Fibroblast of peridontal ligament (primary cell): Measurements from ENCODE around the gene TRPM3.

Experiments used
- DNase-seq: peaks from one replicate; pipeline ENCODE4 v3.0.0-alpha.2; 2010; ENCODE audit errors: extremely low read depth

The TRPM3 gene

GRCh38 chr9:70485273-70485858 lies 636.1 kb downstream of the TRPM3 start:
- no peak for DNase-seq

- DNase-seq, result peak; percentile 89
Observed at GRCh38 chr9:70484232-70485130, 636.9 kb downstream of the TRPM3 start.

DNA sequence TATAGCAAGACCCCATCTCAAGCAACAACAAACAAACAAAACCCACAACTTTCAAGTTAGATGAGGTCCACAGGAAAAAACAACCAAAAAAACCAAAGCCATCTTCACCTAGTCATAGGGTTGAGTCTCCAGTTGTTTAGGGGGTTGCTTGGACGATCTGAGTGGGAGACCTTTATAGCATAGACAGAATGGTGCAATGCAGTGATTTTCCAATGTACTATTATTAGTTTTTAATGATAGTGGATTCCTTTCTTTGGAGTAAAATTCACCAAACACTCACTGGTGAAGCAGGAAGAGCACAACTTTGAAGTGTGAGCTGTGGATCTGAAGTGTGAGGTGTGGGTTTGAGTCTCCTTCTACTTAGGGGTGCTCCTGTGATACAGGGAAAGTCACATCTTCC lies 640.0 kb downstream of the TRPM3 start:
- no peak for DNase-seq

DNA sequence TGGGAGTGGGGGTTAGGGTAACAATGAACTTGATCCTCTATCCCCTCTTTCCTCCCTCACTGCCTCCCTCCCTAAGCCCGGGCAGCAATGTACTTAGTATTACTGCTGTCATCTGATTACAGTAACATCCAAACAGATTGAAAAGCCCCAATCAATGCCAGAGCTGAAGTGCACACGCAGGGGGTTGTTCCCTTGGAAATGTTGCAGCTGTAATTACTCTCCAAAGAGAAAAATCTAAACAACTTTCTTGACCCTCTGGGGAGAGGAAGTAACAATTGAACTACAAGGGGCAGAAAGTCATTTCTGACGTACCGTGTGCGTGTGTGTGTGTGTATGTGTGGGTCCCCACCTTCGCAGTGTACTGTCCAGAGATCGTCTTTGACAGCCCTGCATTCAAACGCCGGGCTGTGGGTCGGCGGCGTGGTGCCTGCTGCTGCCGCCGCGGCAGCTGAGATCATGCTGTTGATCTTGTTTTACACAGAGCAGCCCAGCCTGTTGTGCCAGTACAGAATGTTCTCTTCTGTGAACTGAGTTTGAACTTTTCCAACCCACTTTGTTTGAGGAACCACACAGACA lies 640.9 kb downstream of the TRPM3 start:
- peak; percentile 89 for DNase-seq

GRCh38 chr9:70479880-70480291 lies 641.5 kb downstream of the TRPM3 start:
- DNase-seq, result peak; percentile 47
